Adrenal gland (tissue), 5 donors: ENCODE data around the gene ATXN1L.

Source experiments
- POLR2A ChIP-seq, 2 donors: fragments of 450-650 bp; IDR thresholded peaks; one replicate each; pipeline ENCODE4 v1.6.1; 2017; ENCODE audit warnings: antibody characterized with exemption in 2 of 2, mild to moderate bottlenecking in 2 of 2, moderate library complexity in 1 of 2
- TF ChIP-seq, protein P1 (sequence below), 6 experiments: fragments of 450-650 bp in 4 of 6; fragments of 200-600 bp in 2 of 6; sonication (generic) in 1 of 6; IDR thresholded peaks; 1 replicate in 5 of 6; 2 replicates in 1 of 6; pipeline versions ENCODE4 v1.5.1 to v1.8.0; 2016 to 2021; ENCODE audit warnings: antibody characterized with exemption in 6 of 6, mild to moderate bottlenecking in 2 of 6, moderate library complexity in 1 of 6
- donor health status: DM: no; HTN: no; CAD: no.

DNA sequence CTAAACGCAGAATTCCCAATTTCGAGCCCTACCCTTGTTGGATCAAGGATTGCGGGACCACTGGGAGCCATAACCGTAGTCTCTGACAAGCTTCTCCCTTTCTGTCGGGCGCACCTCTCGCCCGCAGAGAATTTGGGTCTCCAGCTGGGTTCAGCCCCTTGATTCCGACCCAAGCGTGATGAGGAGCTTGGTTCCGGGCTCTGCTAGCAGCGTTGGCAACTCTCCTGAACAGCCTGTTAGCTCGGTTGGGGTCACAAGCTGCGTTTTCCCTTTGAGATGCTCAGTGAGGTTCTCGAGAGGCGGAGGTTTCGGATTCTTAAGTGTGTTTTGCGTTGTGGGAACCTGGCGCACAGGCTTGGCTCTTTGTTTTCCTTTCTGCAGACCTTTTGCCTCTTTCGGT lies 655 bp downstream of the ATXN1L start:
- TF ChIP-seq, protein P1, sequence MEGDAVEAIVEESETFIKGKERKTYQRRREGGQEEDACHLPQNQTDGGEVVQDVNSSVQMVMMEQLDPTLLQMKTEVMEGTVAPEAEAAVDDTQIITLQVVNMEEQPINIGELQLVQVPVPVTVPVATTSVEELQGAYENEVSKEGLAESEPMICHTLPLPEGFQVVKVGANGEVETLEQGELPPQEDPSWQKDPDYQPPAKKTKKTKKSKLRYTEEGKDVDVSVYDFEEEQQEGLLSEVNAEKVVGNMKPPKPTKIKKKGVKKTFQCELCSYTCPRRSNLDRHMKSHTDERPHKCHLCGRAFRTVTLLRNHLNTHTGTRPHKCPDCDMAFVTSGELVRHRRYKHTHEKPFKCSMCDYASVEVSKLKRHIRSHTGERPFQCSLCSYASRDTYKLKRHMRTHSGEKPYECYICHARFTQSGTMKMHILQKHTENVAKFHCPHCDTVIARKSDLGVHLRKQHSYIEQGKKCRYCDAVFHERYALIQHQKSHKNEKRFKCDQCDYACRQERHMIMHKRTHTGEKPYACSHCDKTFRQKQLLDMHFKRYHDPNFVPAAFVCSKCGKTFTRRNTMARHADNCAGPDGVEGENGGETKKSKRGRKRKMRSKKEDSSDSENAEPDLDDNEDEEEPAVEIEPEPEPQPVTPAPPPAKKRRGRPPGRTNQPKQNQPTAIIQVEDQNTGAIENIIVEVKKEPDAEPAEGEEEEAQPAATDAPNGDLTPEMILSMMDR (IDR thresholded peaks at IDR 0.05): no peak
- no peak for TF ChIP-seq POLR2A (IDR thresholded peaks at IDR 0.05)
